Esophagus muscularis mucosa (tissue), 3 donors: ENCODE data around the gene CDKN2A.

ENCODE experiments used
- CTCF ChIP-seq, 3 experiments: fragments of 200-600 bp in 2 of 3; fragments of 450-650 bp in 1 of 3; sonication (generic) in 2 of 3; IDR thresholded peaks; one replicate each; pipeline ENCODE4 v1.5.1; 2017 to 2019; ENCODE audit warnings: antibody characterized with exemption in 3 of 3, mild to moderate bottlenecking in 2 of 3, moderate library complexity in 1 of 3
- EP300 ChIP-seq: sonication (generic); formaldehyde crosslinking; IDR thresholded peaks from one replicate; pipeline ENCODE4 v1.6.1; 2017; ENCODE audit warnings: antibody characterized with exemption

- TF ChIP-seq EP300 (no peak), CTCF (IDR thresholded peaks at IDR 0.05) (no peak)
These were observed 60.3 kb downstream of the CDKN2A start for GRCh38 chr9:21933865-21934264.
